Ovary (tissue), 3 donors: ENCODE results near the gene ZBTB48.

Experiments used
- CTCF ChIP-seq, 3 donors: fragments of 450-650 bp in 2 of 3; fragments of 200-600 bp in 1 of 3; IDR thresholded peaks; one replicate each; pipeline versions ENCODE4 v1.5.1 to v1.8.0; 2016 to 2022; ENCODE audit warnings: antibody characterized with exemption in 3 of 3, mild to moderate bottlenecking in 1 of 3
- POLR2A ChIP-seq: fragments of 450-650 bp; IDR thresholded peaks from one replicate; pipeline ENCODE4 v1.6.1; 2017; ENCODE audit warnings: antibody characterized with exemption, mild to moderate bottlenecking, moderate library complexity
- donor health status: DM: no; HTN: no; CAD: no.

- no peak for TF ChIP-seq CTCF (IDR thresholded peaks at IDR 0.05)
- peak; percentile 96 for TF ChIP-seq POLR2A
These were observed at the start of gene ZBTB48 for GRCh38 chr1:6579374-6580118.
